A549 (cell line): ENCODE results near the gene LTBP4. TPM values are rescaled to one million over a fixed set of nuclear protein-coding genes. Genes with fewer than 3 reads are reported as not detected.

Source experiments
- ATAC-seq, 2 experiments: fragments of 200-7000 bp in 1 of 2; fragments of >200 bp in 1 of 2; cut with Nextera tagmentation in 1 of 2; cut with Tn5 transposase in 1 of 2; 3 replicates each; pipeline versions ENCODE4 v1.8.0 to v1.9.1; 2018 to 2020; ENCODE audit warnings: mild to moderate bottlenecking in 1 of 2, moderate library complexity in 1 of 2
- CTCF ChIA-PET: fragments of 300-600 bp; sonication (Branson Sonifier 250); formaldehyde crosslinking; extraction: SDS; loops from one replicate; lab custom pipeline; 2021; ENCODE audit warnings: antibody characterized with exemption, inconsistent platforms; lab: Yijun Ruan, JAX
- POLR2A ChIA-PET: fragments of 350-600 bp; formaldehyde crosslinking; extraction: SDS; loops from one replicate; lab custom pipeline; 2021; ENCODE audit warnings: antibody characterized with exemption, inconsistent platforms; lab: Yijun Ruan, JAX
- DNase-seq, 2 experiments: peaks; one replicate each; pipeline versions ENCODE4 v3.0.0 to v3.0.0-alpha.2; 2011 to 2016; ENCODE audit warnings: low read depth in 1 of 2, low spot score in 1 of 2
- FAIRE-seq: peaks from 2 replicates; lab custom pipeline; 2011; peaks lifted over from hg19 to GRCh38; lab: Jason Lieb, UNC
- H3K27ac ChIP-seq, 2 experiments: fragments of >200 bp; sonication (Bioruptor Twin); formaldehyde crosslinking; 3 replicates each; pipeline ENCODE4 v1.5.1; 2016 to 2017
- H3K4me1 ChIP-seq: fragments of >200 bp; sonication (Bioruptor Twin); formaldehyde crosslinking; 3 replicates; pipeline ENCODE4 v1.6.1; 2016
- H3K4me2 ChIP-seq: fragments of >200 bp; sonication (Bioruptor Twin); formaldehyde crosslinking; 3 replicates; pipeline ENCODE4 v1.6.1; 2016
- H3K4me3 ChIP-seq: fragments of >200 bp; sonication (Bioruptor Twin); formaldehyde crosslinking; 3 replicates; pipeline ENCODE4 v1.5.1; 2016
- H3K9me3 ChIP-seq: fragments of >200 bp; sonication (Bioruptor Twin); formaldehyde crosslinking; 3 replicates; pipeline ENCODE4 v1.6.1; 2016
- BHLHE40 ChIP-seq: IDR thresholded peaks from 2 replicates; pipeline ENCODE4 v1.6.1; 2012; ENCODE audit warnings: low read depth, low read length, inconsistent platforms
- CBX8 ChIP-seq: fragments of 200-600 bp; sonication (generic); IDR thresholded peaks from 2 replicates; pipeline ENCODE4 v1.6.1; 2016
- FOSB ChIP-seq: fragments of 250-450 bp; sonication (Bioruptor Pico); IDR thresholded peaks from 2 replicates; pipeline ENCODE4 v1.5.0; 2020; ENCODE audit warnings: mild to moderate bottlenecking, moderate library complexity
- FOSL2 ChIP-seq, 2 experiments: fragments of 450-650 bp in 1 of 2; fragments of >200 bp in 1 of 2; sonication (Bioruptor Twin) in 1 of 2; formaldehyde crosslinking; IDR thresholded peaks; 2 replicates each; pipeline versions ENCODE4 v1.5.0 to v1.6.1; 2016 to 2020; ENCODE audit warnings: mild to moderate bottlenecking in 1 of 2, moderate library complexity in 1 of 2
- FOXS1 ChIP-seq: fragments of 250-450 bp; sonication (Bioruptor Pico); IDR thresholded peaks from 2 replicates; pipeline ENCODE4 v1.5.0; 2020; ENCODE audit warnings: mild to moderate bottlenecking, moderate library complexity
- JUNB ChIP-seq: fragments of >200 bp; sonication (Bioruptor Twin); formaldehyde crosslinking; IDR thresholded peaks from 2 replicates; pipeline ENCODE4 v1.6.1; 2016
- MYC ChIP-seq: IDR thresholded peaks from 2 replicates; pipeline ENCODE4 v1.6.1; 2012; ENCODE audit warnings: mild to moderate bottlenecking, inconsistent platforms, low read length, improper control_type of control experiment, borderline replicate concordance
- POLR2A ChIP-seq: IDR thresholded peaks from 2 replicates; pipeline ENCODE4 v1.6.1; 2012; ENCODE audit warnings: mild to moderate bottlenecking, low read length
- RAD21 ChIP-seq, 2 experiments: fragments of >200 bp in 1 of 2; sonication (Bioruptor Twin) in 1 of 2; formaldehyde crosslinking in 1 of 2; IDR thresholded peaks in 1 of 2; conservative IDR thresholded peaks in 1 of 2; 2 replicates in 1 of 2; 3 replicates in 1 of 2; pipeline ENCODE4 v1.6.1; 2012 to 2018; ENCODE audit warnings: inconsistent platforms in 1 of 2
- RCOR1 ChIP-seq: fragments of 150-350 bp; IDR thresholded peaks from 2 replicates; pipeline ENCODE4 v1.6.1; 2014; ENCODE audit warnings: antibody characterized with exemption, low read length, low read depth
- RNF2 ChIP-seq: fragments of 200-600 bp; sonication (generic); IDR thresholded peaks from 2 replicates; pipeline ENCODE4 v1.6.1; 2016; ENCODE audit warnings: low read depth, mild to moderate bottlenecking, antibody characterized with exemption, moderate library complexity, borderline replicate concordance
- TFCP2L1 ChIP-seq: fragments of 250-450 bp; sonication (Bioruptor Pico); IDR thresholded peaks from 2 replicates; pipeline ENCODE4 v1.5.0; 2021; ENCODE audit warnings: mild to moderate bottlenecking
- ZC3H11A ChIP-seq: fragments of 450-650 bp; IDR thresholded peaks from 2 replicates; pipeline ENCODE4 v1.6.1; 2014; ENCODE audit warnings: antibody characterized with exemption, mild to moderate bottlenecking
- ZSCAN20 ChIP-seq: fragments of 250-450 bp; sonication (Bioruptor Pico); IDR thresholded peaks from 2 replicates; pipeline ENCODE4 v1.8.0; 2022; ENCODE audit warnings: mild to moderate bottlenecking, moderate library complexity
- WGBS: methylation state at CpG from one replicate; pipeline ENCODE4 v1.1.6; 2017; ENCODE audit errors: missing lambda C conversion rate; 5-methylcytosine and 5-hydroxymethylcytosine counted together
- polyA plus RNA-seq, 4 experiments: library from polyadenylated mRNA; depleted of rRNA in 3 of 4; stranded (reverse); fragments of >200 nt; fragmentation: RNase III in 1 of 4; extraction: RNeasy Plus Mini Kit Qiagen cat#74134 plus additional on column Dnase treatment in 1 of 4; gene quantifications; 2 replicates in 3 of 4; 3 replicates in 1 of 4; pipeline ENCODE4 v1.2.3, GENCODE V29; 2011 to 2017
- TF ChIP-seq, protein P1 (sequence below): IDR thresholded peaks from 2 replicates; pipeline ENCODE4 v1.6.1; 2012
- TF ChIP-seq, protein P2 (sequence below): fragments of 250-450 bp; sonication (Bioruptor Pico); IDR thresholded peaks from 2 replicates; pipeline ENCODE4 v1.5.0; 2020; ENCODE audit warnings: low read depth, mild to moderate bottlenecking, moderate library complexity
- TF ChIP-seq, protein P3 (sequence below): IDR thresholded peaks from 2 replicates; pipeline ENCODE4 v1.6.1; 2012; ENCODE audit warnings: low read depth, borderline replicate concordance
- TF ChIP-seq, protein P4 (sequence below): fragments of 450-650 bp; IDR thresholded peaks from 2 replicates; pipeline ENCODE4 v1.6.1; 2014; ENCODE audit warnings: antibody characterized with exemption
- TF ChIP-seq, protein P5 (sequence below): fragments of 150-350 bp; IDR thresholded peaks from 2 replicates; pipeline ENCODE4 v1.6.1; 2014; ENCODE audit warnings: low read depth, mild to moderate bottlenecking, low read length
- TF ChIP-seq, protein P6 (sequence below): fragments of >200 bp; sonication (Bioruptor Twin); formaldehyde crosslinking; IDR thresholded peaks from 3 replicates; pipeline ENCODE4 v1.5.1; 2016

Gene LTBP4
- polyA plus RNA-seq, 2 of the 4 experiments (the other 2 are of a cell fraction) = 23.1 to 43.2 TPM

DNA sequence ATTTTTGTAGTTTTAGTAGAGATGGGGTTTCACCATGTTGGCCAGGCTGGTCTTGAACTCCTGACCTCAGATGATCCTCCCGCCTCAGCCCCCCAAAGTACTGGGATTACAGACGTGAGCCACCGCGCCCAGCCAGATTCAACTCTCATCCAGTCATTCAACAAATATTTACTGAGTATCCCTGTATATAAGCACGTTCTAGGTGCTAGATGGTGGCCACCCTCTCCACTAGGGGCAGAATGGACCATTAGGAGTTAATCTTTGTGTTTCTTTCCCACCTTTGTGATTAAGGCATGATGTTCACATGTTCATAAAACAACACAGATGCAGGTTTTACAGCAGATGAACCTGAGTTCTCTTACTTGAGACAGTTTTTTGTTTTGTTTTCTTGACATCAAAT is 17.2 kb upstream of the LTBP4 start:
- peak overlapping the region; percentile 2; the same call in 2 of the 3 replicates for H3K4me2 ChIP-seq
- peak in 1 of 2 experiments; percentile 88 for DNase-seq
- H3K4me3 ChIP-seq = no peak overlapping the region
- TF ChIP-seq RCOR1 = no peak
- TF ChIP-seq, protein P1, sequence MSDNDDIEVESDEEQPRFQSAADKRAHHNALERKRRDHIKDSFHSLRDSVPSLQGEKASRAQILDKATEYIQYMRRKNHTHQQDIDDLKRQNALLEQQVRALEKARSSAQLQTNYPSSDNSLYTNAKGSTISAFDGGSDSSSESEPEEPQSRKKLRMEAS = peak; percentile 68
- TF ChIP-seq MYC = peak; percentile 38; the same call in 1 of the 2 replicates
- TF ChIP-seq, protein P2, sequence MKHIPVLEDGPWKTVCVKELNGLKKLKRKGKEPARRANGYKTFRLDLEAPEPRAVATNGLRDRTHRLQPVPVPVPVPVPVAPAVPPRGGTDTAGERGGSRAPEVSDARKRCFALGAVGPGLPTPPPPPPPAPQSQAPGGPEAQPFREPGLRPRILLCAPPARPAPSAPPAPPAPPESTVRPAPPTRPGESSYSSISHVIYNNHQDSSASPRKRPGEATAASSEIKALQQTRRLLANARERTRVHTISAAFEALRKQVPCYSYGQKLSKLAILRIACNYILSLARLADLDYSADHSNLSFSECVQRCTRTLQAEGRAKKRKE (CRISPR knock-in tag) = no peak
- TF ChIP-seq ZC3H11A = 0 out of 2 replicates have a peak, but pooled peaks have one; percentile 2
- TF ChIP-seq BHLHE40 = peak; percentile 48; the same call in 1 of the 2 replicates
- TF ChIP-seq, protein P3, sequence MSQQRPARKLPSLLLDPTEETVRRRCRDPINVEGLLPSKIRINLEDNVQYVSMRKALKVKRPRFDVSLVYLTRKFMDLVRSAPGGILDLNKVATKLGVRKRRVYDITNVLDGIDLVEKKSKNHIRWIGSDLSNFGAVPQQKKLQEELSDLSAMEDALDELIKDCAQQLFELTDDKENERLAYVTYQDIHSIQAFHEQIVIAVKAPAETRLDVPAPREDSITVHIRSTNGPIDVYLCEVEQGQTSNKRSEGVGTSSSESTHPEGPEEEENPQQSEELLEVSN = no peak
- TF ChIP-seq RAD21 (conservative IDR thresholded peaks at IDR 0.05 in 1 of 2, IDR thresholded peaks at IDR 0.05 in 1 of 2) = peak; percentile 26 to 55; a peak in 2 of 5 replicates
- TF ChIP-seq ZSCAN20 (CRISPR knock-in tag) = no peak
- TF ChIP-seq FOSB = no peak
- no peak for TF ChIP-seq FOXS1 (CRISPR knock-in tag)
- TF ChIP-seq, protein P4, sequence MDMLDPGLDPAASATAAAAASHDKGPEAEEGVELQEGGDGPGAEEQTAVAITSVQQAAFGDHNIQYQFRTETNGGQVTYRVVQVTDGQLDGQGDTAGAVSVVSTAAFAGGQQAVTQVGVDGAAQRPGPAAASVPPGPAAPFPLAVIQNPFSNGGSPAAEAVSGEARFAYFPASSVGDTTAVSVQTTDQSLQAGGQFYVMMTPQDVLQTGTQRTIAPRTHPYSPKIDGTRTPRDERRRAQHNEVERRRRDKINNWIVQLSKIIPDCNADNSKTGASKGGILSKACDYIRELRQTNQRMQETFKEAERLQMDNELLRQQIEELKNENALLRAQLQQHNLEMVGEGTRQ = no peak
- no peak for TF ChIP-seq FOSL2 (IDR thresholded peaks at IDR 0.05)
- TF ChIP-seq FOSL2 (CRISPR knock-in tag; IDR thresholded peaks at IDR 0.05) = peak; percentile 93
- no peak for TF ChIP-seq TFCP2L1 (CRISPR knock-in tag)
- TF ChIP-seq, protein P5, sequence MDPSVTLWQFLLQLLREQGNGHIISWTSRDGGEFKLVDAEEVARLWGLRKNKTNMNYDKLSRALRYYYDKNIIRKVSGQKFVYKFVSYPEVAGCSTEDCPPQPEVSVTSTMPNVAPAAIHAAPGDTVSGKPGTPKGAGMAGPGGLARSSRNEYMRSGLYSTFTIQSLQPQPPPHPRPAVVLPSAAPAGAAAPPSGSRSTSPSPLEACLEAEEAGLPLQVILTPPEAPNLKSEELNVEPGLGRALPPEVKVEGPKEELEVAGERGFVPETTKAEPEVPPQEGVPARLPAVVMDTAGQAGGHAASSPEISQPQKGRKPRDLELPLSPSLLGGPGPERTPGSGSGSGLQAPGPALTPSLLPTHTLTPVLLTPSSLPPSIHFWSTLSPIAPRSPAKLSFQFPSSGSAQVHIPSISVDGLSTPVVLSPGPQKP = no peak
- no peak for TF ChIP-seq RNF2
- no peak for TF ChIP-seq CBX8
- TF ChIP-seq JUNB = no peak
- no peak for TF ChIP-seq POLR2A
- TF ChIP-seq, protein P6, sequence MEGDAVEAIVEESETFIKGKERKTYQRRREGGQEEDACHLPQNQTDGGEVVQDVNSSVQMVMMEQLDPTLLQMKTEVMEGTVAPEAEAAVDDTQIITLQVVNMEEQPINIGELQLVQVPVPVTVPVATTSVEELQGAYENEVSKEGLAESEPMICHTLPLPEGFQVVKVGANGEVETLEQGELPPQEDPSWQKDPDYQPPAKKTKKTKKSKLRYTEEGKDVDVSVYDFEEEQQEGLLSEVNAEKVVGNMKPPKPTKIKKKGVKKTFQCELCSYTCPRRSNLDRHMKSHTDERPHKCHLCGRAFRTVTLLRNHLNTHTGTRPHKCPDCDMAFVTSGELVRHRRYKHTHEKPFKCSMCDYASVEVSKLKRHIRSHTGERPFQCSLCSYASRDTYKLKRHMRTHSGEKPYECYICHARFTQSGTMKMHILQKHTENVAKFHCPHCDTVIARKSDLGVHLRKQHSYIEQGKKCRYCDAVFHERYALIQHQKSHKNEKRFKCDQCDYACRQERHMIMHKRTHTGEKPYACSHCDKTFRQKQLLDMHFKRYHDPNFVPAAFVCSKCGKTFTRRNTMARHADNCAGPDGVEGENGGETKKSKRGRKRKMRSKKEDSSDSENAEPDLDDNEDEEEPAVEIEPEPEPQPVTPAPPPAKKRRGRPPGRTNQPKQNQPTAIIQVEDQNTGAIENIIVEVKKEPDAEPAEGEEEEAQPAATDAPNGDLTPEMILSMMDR = peak; percentile 44
- H3K27ac ChIP-seq = peak overlapping the region in 1 of 2 experiments; percentile 84; a peak in 4 of 6 replicates
- peaks cover 46% of the 10 kb centered on the region for H3K4me1 ChIP-seq
- WGBS = 11% methylated on average over 5 of the region's 5 CpGs
- no peaks in the 10 kb centered on the region for H3K9me3 ChIP-seq
- ATAC-seq = peak; percentile 67 to 81
- ChIA-PET CTCF (interaction anchor here (0.6 to 35.2 kb wide), 7 partner anchors 16 to 279 kb away, joined by 3 to 2247 read pairs (median 4); partner anchors contain the start of gene LTBP4), POLR2A (interaction anchor here (0.7 to 1.6 kb wide), 2 partner anchors 11 to 13 kb away, joined by 3 to 4 read pairs; no protein-coding TSS in a partner anchor)
- peak; percentile 98 for FAIRE-seq
